Measurements from ENCODE around the gene TOPAZ1.

TOPAZ1 gene

DNA sequence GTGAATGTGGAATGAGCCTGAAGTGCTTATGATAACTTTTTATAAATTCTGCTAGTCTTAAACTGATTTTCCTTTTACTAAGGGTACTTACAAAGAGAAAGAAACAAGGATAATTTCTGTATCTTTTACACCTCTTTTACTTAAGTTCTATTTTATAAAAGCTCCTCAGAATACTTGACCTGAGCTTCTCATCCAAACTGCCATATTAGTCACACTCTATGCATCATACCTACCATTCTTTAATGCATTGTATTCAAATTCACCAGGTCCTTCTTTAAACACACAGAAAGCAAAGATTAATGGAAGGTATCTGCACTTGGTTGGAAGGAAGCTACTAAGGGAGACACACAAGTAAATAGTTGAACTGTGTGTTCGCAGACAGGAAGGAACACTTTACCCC lies 1.6 kb upstream of the TOPAZ1 start:
- H3K27ac ChIP-seq, result no peak overlapping the region
- no peak for DNase-seq (ENCODE audit: low read depth, low spot score)

- DNase-seq (ENCODE audit: low read depth, low spot score), result no peak
- no peak overlapping the region for H3K27ac ChIP-seq
These were observed 1.0 kb downstream of the TOPAZ1 start for GRCh38 chr3:44242721-44243120.

GRCh38 chr3:44248152-44248551 lies 6.5 kb downstream of the TOPAZ1 start:
- no peak for DNase-seq (ENCODE audit: low read depth, low spot score)

DNA sequence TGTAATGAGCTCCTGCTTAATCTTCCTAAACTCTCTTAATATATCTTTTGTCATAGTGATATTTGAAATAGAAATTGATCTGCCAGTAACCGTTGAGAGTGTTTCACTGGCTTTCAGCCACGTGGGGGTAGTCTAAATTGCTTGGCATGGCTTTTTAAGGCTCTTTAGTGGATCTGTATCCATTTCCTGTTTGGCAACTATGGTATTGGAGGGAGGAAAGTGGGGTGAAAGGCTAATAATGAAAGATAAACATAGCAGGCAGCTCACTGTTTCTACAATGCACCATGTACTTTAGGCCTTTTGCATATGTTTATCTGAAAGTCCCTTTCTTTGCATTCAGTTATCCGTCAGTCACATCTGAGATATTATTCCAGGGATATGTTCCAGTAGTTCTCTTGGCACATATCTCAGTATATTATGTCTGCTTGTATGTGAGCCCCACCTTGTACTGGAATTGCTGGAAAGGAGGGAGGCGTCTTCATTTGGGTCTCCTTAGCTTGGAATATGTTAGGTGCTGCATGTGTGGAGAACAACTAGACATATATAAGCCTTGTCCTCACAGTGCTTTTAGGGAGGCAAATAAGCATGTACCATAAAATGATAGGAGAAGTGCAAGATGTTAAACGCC lies 10.8 kb downstream of the TOPAZ1 start:
- H3K27ac ChIP-seq, result no peak overlapping the region
- no peak for DNase-seq (ENCODE audit: low read depth, low spot score)

More at GRCh38 chr3:44248152-44248551, 6.5 kb downstream of the TOPAZ1 start:
- H3K27ac ChIP-seq, result no peak overlapping the region

- DNase-seq (ENCODE audit: low read depth, low spot score), result no peak
- H3K27ac ChIP-seq, result no peak overlapping the region
These were observed 17.7 kb downstream of the TOPAZ1 start for GRCh38 chr3:44259404-44259803.

GRCh38 chr3:44264146-44264545 lies 22.5 kb downstream of the TOPAZ1 start:
- no peak for DNase-seq (ENCODE audit: low read depth, low spot score)

DNA sequence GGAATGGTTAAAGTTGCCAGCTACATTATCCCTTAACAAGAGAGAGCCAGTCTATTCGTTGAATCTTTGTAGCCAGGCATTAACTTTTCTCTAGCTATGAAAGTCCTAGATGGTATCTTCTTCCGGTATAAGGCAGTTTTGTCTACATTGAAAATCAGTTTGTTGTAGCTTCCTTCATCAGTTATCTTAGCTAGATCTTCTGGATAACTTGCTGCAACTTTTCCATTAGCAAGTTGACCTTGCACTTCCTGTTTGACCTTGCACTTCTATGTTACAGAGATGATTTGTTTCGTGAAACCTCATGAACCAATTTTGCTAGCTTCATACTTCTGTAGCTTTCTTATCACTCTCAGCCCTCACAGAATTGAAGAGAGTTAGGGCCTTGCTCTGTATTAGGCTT lies 24.1 kb downstream of the TOPAZ1 start:
- no peak for DNase-seq (ENCODE audit: low read depth, low spot score)
- no peak overlapping the region for H3K27ac ChIP-seq

More at GRCh38 chr3:44264146-44264545, 22.5 kb downstream of the TOPAZ1 start:
- no peak overlapping the region for H3K27ac ChIP-seq

DNA sequence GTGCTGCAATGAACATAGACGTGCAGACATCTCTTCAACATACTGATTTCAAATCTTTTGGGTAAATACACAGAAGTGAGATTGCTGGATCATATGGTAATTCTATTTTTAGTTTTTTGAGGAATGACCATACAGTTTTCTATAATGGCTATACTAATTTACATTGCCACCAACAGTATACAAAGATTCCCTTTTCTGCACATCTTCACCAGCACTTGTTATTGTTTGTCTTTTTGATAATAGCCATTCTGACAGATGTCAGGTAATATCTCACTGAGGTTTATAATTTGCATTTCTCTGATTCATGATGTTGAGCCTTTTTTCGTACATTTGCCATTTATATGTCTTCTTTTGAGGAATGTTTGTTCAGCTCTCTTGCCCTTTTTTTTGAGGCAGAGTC lies 30.5 kb downstream of the TOPAZ1 start:
- no peak for DNase-seq (ENCODE audit: low read depth, low spot score)

DNA sequence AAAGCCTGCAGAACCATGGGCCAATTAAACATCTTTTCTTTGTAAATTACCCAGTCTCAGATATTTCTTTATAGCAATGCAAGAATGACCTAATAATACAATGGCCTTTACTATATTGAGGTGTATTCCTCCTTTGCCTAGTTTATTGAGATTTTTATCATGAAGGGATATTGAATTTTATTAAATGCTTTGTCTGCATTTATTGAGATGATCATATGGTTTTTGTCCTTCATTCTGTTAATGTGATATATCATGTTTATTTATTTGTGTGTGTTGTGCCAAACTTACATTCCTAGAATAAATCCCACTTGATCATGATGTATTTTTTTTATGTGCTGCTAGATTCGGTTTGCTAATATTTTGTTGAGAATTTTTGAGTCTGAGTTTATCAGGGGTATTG lies 36.2 kb downstream of the TOPAZ1 start:
- no peak overlapping the region for H3K27ac ChIP-seq
- DNase-seq (ENCODE audit: low read depth, low spot score), result no peak

More for the DNA sequence above, 30.5 kb downstream of the TOPAZ1 start:
- H3K27ac ChIP-seq, result no peak overlapping the region

- no peak overlapping the region for H3K27ac ChIP-seq
These were observed 38.4 kb downstream of the TOPAZ1 start for GRCh38 chr3:44280077-44280476.

DNA sequence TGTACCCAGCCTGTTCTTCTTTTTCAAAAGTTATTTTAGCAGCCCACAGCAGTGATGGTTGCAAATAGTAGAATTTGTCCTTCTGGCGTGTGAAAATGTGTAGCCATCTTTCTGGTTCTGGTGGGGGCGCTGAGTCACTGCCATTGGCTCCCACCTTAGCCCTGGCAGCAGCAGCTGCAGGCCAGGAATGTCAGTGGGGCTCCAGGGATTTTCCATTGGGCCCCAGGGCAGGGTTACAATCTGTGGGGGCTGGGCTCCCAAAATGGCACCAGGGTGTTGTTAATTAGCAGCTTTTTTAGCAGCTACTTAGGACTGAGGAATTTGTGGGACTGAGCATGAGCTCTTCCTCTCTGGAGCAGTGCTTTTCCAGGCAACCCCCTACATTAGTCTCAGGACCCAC lies 38.9 kb downstream of the TOPAZ1 start:
- no peak for DNase-seq (ENCODE audit: low read depth, low spot score)
- no peak overlapping the region for H3K27ac ChIP-seq

More at GRCh38 chr3:44280077-44280476, 38.4 kb downstream of the TOPAZ1 start:
- no peak for DNase-seq (ENCODE audit: low read depth, low spot score)

DNA sequence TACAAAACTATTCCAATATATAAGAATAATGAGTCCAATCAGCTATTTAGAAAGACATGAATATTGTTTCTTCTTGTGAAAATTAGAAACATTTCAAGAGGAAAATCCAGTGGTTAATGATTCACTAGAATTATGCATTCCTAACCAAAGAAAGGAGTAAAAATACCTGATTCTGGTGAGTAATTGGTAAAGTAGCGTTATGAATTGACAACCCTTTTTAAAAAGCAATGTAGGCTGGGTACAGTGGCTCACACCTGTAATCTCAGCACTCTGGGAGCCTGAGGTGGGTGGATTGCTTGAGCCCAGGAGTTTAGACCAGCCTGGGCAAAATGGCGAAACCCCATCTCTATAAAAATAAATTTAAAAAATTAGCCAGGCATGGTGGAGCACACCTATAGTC lies 43.3 kb downstream of the TOPAZ1 start:
- no peak overlapping the region for H3K27ac ChIP-seq
- no peak for DNase-seq (ENCODE audit: low read depth, low spot score)

DNA sequence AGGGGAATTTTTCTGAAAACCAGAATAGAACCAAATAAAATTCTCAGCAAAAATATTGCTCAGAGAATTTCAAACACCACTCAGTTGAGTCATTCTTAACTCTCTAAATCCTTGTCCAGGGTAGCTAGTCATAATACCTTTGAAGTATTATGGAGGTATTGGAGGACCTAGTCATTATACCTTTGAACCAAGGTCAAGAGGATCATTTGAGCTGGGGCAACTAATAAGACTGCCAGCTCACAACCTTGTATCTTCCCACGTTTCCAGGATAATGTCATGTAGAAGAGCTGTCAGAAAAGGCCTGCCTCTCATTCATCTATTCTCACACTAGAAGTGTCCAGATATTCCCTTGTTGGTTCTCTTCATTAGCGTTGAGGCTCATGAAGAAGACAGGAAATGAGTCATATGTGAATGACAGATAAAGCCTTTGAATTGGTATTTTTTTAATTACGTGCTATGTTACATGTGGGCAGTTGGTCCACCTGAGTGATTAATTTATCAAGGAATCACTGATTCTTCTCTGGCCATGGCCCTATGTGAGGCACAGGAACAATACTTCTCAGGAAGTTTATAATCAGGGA lies 48.3 kb downstream of the TOPAZ1 start:
- H3K27ac ChIP-seq, result no peak overlapping the region
- no peak for DNase-seq (ENCODE audit: low read depth, low spot score)

GRCh38 chr3:44292276-44292675 lies 50.6 kb downstream of the TOPAZ1 start:
- no peak overlapping the region for H3K27ac ChIP-seq
- no peak for DNase-seq (ENCODE audit: low read depth, low spot score)

- H3K27ac ChIP-seq, result no peak overlapping the region
- no peak for DNase-seq (ENCODE audit: low read depth, low spot score)
These were observed 51.3 kb downstream of the TOPAZ1 start for GRCh38 chr3:44292947-44293346.

- DNase-seq (ENCODE audit: low read depth, low spot score), result no peak
These were observed 55.6 kb downstream of the TOPAZ1 start for GRCh38 chr3:44297255-44297654.

GRCh38 chr3:44301746-44302145 lies 60.1 kb downstream of the TOPAZ1 start:
- DNase-seq (ENCODE audit: low read depth, low spot score), result no peak
- no peak overlapping the region for H3K27ac ChIP-seq

More at GRCh38 chr3:44297255-44297654, 55.6 kb downstream of the TOPAZ1 start:
- no peak overlapping the region for H3K27ac ChIP-seq

GRCh38 chr3:44309500-44309899 lies 67.8 kb downstream of the TOPAZ1 start:
- no peak for DNase-seq (ENCODE audit: low read depth, low spot score)
- H3K27ac ChIP-seq, result no peak overlapping the region

DNA sequence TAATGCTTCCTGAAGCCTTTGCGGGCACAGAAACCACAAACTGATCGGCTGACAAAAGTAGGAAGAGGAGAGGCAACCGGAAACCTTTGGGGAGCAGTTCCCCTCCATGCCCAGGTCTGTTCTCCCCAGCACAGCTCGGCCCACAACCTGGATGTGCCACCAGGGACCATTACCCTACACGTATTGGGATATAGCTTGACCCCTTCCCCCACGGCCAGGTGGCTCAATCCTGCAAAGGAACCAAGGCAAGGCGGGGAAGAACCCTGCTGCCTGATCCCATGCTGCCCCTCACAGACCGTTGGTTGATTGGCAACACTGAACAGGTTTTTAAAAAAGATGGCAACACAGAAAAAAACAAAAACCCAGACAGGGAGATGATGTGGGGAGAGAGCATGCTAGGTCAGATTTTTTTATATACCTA lies 77.2 kb downstream of the TOPAZ1 start:
- H3K27ac ChIP-seq, result no peak overlapping the region
- no peak for DNase-seq (ENCODE audit: low read depth, low spot score)

DNA sequence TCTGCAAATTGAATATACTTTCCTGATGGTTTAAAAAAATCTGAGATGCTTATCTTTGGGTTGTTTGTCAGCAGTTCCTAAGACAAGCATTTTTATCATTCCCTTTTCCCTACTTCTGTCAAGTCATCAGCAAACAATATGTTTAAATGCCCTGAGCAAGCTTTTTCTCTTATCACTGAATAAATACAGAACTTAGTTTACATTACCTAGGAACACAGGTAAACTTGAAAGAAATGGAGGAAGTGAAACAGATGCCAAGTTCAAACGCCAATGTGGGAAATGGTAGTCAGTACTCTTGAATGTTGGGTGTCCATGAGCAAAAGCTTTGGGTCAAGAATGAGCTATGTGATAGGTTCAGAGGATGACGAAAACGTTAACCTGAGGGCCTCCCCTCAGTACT lies 79.6 kb downstream of the TOPAZ1 start:
- no peak for DNase-seq (ENCODE audit: low read depth, low spot score)
- H3K27ac ChIP-seq, result no peak overlapping the region

DNA sequence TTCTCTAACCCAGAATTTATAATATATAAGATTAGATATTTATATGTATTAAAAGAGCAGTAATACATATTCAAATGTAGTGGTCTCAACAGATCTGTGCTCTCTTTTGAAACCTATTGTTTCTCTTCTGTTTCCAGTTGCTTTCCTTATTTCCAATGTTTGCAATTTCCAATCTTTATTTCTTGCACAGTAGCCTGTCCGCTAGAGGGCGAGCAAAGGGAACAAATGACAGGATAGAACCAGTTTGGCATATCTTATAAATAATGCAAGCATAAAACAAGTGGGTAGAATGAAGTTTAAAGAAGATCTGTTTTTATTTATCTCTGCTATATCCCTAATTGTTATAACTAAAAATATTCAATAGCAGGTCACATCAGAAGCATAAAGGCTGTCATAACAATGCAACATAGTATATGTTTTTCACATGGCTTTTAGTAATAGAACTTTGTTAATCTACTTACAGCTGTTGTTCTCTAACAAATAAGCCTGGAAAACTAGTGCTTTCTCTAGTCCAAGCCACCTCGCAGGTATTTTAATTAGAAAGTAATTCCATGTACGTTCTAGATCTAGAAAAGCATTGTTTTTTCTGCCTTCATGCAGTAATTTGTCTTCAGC lies 81.8 kb downstream of the TOPAZ1 start:
- no peak overlapping the region for H3K27ac ChIP-seq
- DNase-seq (ENCODE audit: low read depth, low spot score), result peak; percentile 10

DNA sequence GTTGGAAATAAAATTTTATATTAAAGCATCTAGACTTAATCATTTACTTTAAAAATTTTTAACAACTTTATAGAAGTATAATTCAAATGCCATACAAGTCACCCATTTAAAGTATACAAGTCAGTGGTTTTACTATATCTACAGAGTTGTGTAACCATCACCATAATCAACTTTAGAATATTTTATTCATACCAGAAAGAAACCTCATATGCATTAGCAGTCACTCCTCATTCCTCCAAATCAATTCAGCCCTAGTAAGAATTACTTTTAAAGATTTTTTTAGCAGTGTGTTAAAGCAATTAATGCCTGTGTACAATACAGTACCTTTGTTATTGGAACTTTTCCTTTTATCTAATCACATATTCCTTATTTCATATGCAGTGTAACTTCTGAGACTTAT lies 82.9 kb downstream of the TOPAZ1 start:
- no peak for DNase-seq (ENCODE audit: low read depth, low spot score)
- H3K27ac ChIP-seq, result no peak overlapping the region
